ENCODE measurements around the gene ETF1. TPM values are rescaled to one million over a fixed set of nuclear protein-coding genes. Genes with fewer than 3 reads are reported as not detected.
"Not testable (repeated sequence)": the region's sequence is repeated elsewhere in the genome, so short reads cannot be mapped to it uniquely, and the experiment has no call there.

The ETF1 gene
- total RNA-seq, 2 donors from 2014 or later = 150 to 165 TPM

- ATAC-seq (no peak), DNase-seq (no peak)
- Mint-ChIP-seq H3K36me3 (ENCODE audit: low read depth) (peaks cover 4% of the 10 kb centered on the region), H3K27ac (no peak overlapping the region), H3K4me1 (peaks cover 45% of the 10 kb centered on the region), H3K4me3 (no peak overlapping the region), H3K27me3 (no peaks in the 10 kb centered on the region)
- no peaks in the 10 kb centered on the region for H3K9me3 ChIP-seq (ENCODE audit: control insufficient read depth, low read length, poor library complexity, severe bottlenecking)
Measured at GRCh38 chr5:138533973-138534941, 8.8 kb downstream of the ETF1 start.

GRCh38 chr5:138529812-138530211, 13.2 kb downstream of the ETF1 start:
- Mint-ChIP-seq H3K4me1 (peaks cover 41% of the 10 kb centered on the region), H3K27me3 (no peaks in the 10 kb centered on the region), H3K36me3 (ENCODE audit: low read depth) (peaks cover 3% of the 10 kb centered on the region)

GRCh38 chr5:138528744-138529469, 14.1 kb downstream of the ETF1 start:
- Mint-ChIP-seq H3K4me1 (peaks cover 37% of the 10 kb centered on the region), H3K27me3 (no peaks in the 10 kb centered on the region), H3K4me3 (no peak overlapping the region), H3K27ac (no peak overlapping the region), H3K36me3 (ENCODE audit: low read depth) (peaks cover 3% of the 10 kb centered on the region)
- DNase-seq (no peak), ATAC-seq (no peak)
- no peaks in the 10 kb centered on the region for H3K9me3 ChIP-seq (ENCODE audit: control insufficient read depth, low read length, poor library complexity, severe bottlenecking)

More at GRCh38 chr5:138529812-138530211, 13.2 kb downstream of the ETF1 start:
- Mint-ChIP-seq H3K4me3 (no peak overlapping the region), H3K27ac (peak overlapping the region; percentile 54)
- DNase-seq (no peak), ATAC-seq (no peak)
- H3K9me3 ChIP-seq (ENCODE audit: control insufficient read depth, low read length, poor library complexity, severe bottlenecking) = no peaks in the 10 kb centered on the region

- Mint-ChIP-seq H3K36me3 (ENCODE audit: low read depth) (peaks cover 4% of the 10 kb centered on the region), H3K4me3 (no peak overlapping the region), H3K27ac (peak overlapping the region; percentile 69), H3K4me1 (peaks cover 35% of the 10 kb centered on the region), H3K27me3 (no peaks in the 10 kb centered on the region)
- DNase-seq (no peak), ATAC-seq (no peak)
- no peaks in the 10 kb centered on the region for H3K9me3 ChIP-seq (ENCODE audit: control insufficient read depth, low read length, poor library complexity, severe bottlenecking)
Measured at GRCh38 chr5:138528208-138528607, 14.8 kb downstream of the ETF1 start.

- DNase-seq = no peak
- no peaks in the 10 kb centered on the region for H3K27me3 Mint-ChIP-seq
- H3K27ac Mint-ChIP-seq = peak overlapping the region; percentile 69
- H3K36me3 Mint-ChIP-seq (ENCODE audit: low read depth) = peaks cover 4% of the 10 kb centered on the region
- peaks cover 33% of the 10 kb centered on the region for H3K4me1 Mint-ChIP-seq
- ATAC-seq = no peak
- H3K9me3 ChIP-seq (ENCODE audit: control insufficient read depth, low read length, poor library complexity, severe bottlenecking) = no peaks in the 10 kb centered on the region
- H3K4me3 Mint-ChIP-seq = no peak overlapping the region
Measured at GRCh38 chr5:138527170-138527569, 15.9 kb downstream of the ETF1 start.

GRCh38 chr5:138523406-138523805, 19.6 kb downstream of the ETF1 start:
- H3K9me3 ChIP-seq (ENCODE audit: control insufficient read depth, low read length, poor library complexity, severe bottlenecking) = no peaks in the 10 kb centered on the region
- Mint-ChIP-seq H3K4me3 (no peak overlapping the region), H3K4me1 (peaks cover 27% of the 10 kb centered on the region), H3K27ac (peak overlapping the region; percentile 16), H3K36me3 (ENCODE audit: low read depth) (peaks cover 2% of the 10 kb centered on the region), H3K27me3 (no peaks in the 10 kb centered on the region)
- ATAC-seq = no peak
- DNase-seq = no peak

- no peaks in the 10 kb centered on the region for H3K27me3 Mint-ChIP-seq
- ATAC-seq (no peak), DNase-seq (no peak)
- H3K27ac Mint-ChIP-seq = no peak overlapping the region
- peak overlapping the region; percentile 15 for H3K4me3 Mint-ChIP-seq
- peaks cover 4% of the 10 kb centered on the region for H3K36me3 Mint-ChIP-seq (ENCODE audit: low read depth)
- H3K4me1 Mint-ChIP-seq = peaks cover 23% of the 10 kb centered on the region
- H3K9me3 ChIP-seq (ENCODE audit: control insufficient read depth, low read length, poor library complexity, severe bottlenecking) = no peaks in the 10 kb centered on the region
Measured at GRCh38 chr5:138520971-138521370, 22.1 kb downstream of the ETF1 start.

- no peaks in the 10 kb centered on the region for H3K27me3 Mint-ChIP-seq
- H3K36me3 Mint-ChIP-seq (ENCODE audit: low read depth) = peaks cover 2% of the 10 kb centered on the region
- H3K27ac Mint-ChIP-seq = no peak overlapping the region
- peaks cover 15% of the 10 kb centered on the region for H3K4me1 Mint-ChIP-seq
- H3K4me3 Mint-ChIP-seq = no peak overlapping the region
- ATAC-seq = no peak
- no peaks in the 10 kb centered on the region for H3K9me3 ChIP-seq (ENCODE audit: control insufficient read depth, low read length, poor library complexity, severe bottlenecking)
- no peak for DNase-seq
Measured at GRCh38 chr5:138517437-138517836, 25.6 kb downstream of the ETF1 start.

- Mint-ChIP-seq H3K36me3 (ENCODE audit: low read depth) (peaks cover 2% of the 10 kb centered on the region), H3K4me1 (peaks cover 12% of the 10 kb centered on the region), H3K27me3 (no peaks in the 10 kb centered on the region), H3K27ac (peak overlapping the region; percentile 19), H3K4me3 (no peak overlapping the region)
- H3K9me3 ChIP-seq (ENCODE audit: control insufficient read depth, low read length, poor library complexity, severe bottlenecking) = no peaks in the 10 kb centered on the region
- no peak for DNase-seq
- no peak for ATAC-seq
Measured at GRCh38 chr5:138515556-138516245, 27.3 kb downstream of the ETF1 start.

- H3K4me3 Mint-ChIP-seq = peak overlapping the region; percentile 12
- H3K4me1 Mint-ChIP-seq = peaks cover 8% of the 10 kb centered on the region
- H3K36me3 Mint-ChIP-seq (ENCODE audit: low read depth) = peaks cover 9% of the 10 kb centered on the region
Measured at GRCh38 chr5:138514021-138514420, 29.0 kb downstream of the ETF1 start.

GRCh38 chr5:138508958-138509357, 34.1 kb downstream of the ETF1 start:
- no peak for ATAC-seq
- H3K27ac Mint-ChIP-seq = no peak overlapping the region
- no peaks in the 10 kb centered on the region for H3K27me3 Mint-ChIP-seq
- no peak for DNase-seq
- no peaks in the 10 kb centered on the region for H3K9me3 ChIP-seq (ENCODE audit: control insufficient read depth, low read length, poor library complexity, severe bottlenecking)
- no peak overlapping the region for H3K4me3 Mint-ChIP-seq
- peaks cover 8% of the 10 kb centered on the region for H3K36me3 Mint-ChIP-seq (ENCODE audit: low read depth)
- peaks cover 2% of the 10 kb centered on the region for H3K4me1 Mint-ChIP-seq

More at GRCh38 chr5:138514021-138514420, 29.0 kb downstream of the ETF1 start:
- Mint-ChIP-seq H3K27me3 (no peaks in the 10 kb centered on the region), H3K27ac (no peak overlapping the region)
- no peak for ATAC-seq
- no peak for DNase-seq
- no peaks in the 10 kb centered on the region for H3K9me3 ChIP-seq (ENCODE audit: control insufficient read depth, low read length, poor library complexity, severe bottlenecking)

- DNase-seq; ATAC-seq; H3K36me3 Mint-ChIP-seq (ENCODE audit: low read depth); H3K4me3 Mint-ChIP-seq; H3K27ac Mint-ChIP-seq; H3K27me3 Mint-ChIP-seq; H3K9me3 ChIP-seq (ENCODE audit: control insufficient read depth, low read length, poor library complexity, severe bottlenecking); H3K4me1 Mint-ChIP-seq: not testable (repeated sequence)
Measured at GRCh38 chr5:138507485-138507884, 35.6 kb downstream of the ETF1 start.

Data from T-helper 17 cell (primary cell).